ENCODE measurements around the gene SORCS3. TPM values are rescaled to one million over a fixed set of nuclear protein-coding genes. Genes with fewer than 3 reads are reported as not detected.

The SORCS3 gene
- total RNA-seq, 2 donors from 2014 or later: not detected

DNA sequence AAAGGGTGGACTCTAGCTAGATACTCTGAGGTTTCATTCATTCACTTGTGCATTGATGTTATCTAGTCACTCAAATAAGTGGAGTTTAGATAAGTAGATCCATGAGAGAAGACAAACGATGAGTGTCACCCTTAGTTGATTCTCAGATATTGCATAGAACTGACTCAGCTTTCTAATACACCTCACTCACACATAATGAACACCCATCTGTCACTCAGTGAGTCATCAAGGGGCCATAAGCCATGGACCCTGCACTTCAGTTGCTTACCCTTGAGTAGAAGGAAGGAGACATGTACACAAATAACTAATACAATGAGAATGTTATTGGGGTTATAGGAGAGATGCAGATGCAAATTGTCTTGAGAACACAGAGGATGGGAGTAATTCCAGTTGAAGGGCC, 163.8 kb downstream of the SORCS3 start:
- DNase-seq (no peak), ATAC-seq (no peak)
- intact Hi-C loops (cut with DNase I): no loop called here

DNA sequence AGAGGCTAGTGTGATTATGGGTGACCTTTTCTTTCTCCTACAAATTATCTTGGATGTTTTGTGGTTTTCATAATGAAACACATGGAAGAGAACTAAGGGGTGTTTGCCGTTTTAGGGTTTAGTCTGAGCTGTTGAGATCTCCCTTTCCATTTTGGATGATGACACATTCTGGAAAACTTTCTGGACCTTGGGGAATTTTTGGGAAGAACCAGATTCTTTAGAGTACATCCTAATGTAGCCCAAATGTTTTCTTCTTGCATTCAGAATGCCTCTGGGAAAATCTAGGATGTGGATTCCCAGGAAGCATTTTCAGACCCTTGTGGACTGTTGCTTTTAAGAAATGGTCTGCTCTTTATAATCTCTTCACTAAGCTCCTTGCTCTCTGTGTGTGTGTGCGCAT, 165.7 kb downstream of the SORCS3 start:
- ATAC-seq: no peak
- intact Hi-C loops (cut with DNase I): no loop called here
- no peak for DNase-seq

DNA sequence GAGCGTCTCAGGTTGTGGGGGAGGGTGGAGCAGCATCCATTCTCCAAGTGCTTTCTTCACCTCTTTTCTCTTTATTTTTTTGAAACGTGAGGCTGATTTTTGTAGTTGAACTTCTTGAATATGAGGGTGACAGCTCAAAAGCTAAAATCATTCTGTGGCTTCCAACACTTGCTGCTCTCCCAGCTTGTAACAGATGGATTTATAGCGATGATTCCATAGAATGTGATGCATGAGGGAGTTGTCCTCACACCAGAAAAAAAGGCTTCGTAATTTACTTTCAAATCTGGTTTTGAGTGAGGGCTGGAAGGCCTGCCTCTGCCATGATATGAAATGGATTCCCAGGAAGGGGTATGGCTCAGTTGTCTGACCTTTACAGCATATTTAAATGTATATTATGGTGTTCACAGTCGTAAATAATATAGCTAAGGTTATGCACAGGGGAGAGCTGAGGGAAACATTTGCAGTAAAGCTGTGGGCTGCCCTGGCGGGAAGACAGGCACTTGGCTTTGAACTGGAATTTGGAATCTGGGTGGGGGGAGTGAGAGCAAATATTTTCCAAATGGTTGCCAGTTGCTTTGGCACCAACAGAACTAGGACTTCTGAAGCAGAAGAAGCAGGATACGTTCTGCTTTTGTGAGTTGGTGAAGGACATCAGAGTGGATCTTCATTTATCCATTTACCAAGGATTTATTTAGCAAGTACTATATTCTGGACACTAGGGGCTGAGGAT, 166.7 kb downstream of the SORCS3 start:
- DNase-seq (no peak), ATAC-seq (no peak)
- intact Hi-C loops (cut with DNase I): no loop called here

DNA sequence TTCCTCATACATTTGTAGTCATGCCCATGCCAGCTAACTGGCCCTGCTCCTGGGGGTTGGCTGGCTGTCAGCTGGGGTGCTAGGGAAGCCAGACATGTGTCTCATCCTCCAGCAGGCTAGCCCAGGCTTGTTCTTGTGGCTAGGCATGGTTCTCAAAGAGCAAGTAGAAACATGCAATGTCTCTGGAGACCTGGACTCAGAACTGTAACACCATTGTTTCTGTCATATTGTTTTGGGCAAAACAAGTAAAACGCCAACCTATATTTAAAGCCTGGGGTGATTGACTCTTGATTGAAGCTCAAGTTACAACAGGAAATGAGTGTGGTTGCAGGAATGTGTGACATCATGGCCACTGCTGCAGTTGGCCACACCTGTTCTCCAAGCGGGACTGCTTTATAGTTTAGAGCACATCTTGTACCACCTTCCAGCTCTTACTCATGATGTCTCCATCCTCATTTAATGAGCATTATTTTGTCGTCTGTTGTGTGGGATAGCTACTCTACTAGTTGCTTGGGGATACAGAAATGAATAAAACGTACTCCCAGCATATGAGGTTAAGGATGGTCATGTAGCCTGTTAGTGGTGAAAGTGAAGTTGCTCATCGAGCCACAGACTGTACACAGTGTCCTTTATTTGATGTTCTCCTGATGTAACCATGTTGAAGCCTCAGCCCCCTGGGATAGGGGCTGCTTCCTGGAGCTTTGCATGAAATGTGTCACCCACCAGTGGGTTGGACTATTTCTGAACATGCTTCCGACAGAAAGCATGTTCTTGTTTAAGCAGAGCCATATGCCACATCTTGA, 168.4 kb downstream of the SORCS3 start:
- no peak for ATAC-seq
- intact Hi-C loops (cut with DNase I): no loop called here

DNA sequence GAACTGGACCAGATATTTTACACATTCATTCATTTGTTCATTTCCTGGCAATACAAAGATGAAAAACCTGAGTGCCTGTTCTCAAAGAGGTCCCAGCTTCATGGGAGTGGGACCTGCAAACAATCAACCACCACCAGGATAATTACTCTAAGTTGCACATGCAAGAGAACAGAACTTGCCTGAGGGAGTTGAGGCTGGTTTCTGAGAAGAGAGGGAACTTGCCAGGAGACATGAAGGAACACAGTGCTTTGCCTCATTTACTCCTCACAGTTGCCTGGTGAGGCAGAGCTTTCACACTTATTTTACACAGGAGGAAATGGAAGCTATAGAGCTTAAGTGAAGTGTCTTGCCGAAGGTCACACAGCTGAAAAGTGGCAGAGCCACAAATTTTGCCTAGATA, 170.1 kb downstream of the SORCS3 start:
- DNase-seq (no peak), ATAC-seq (no peak)
- intact Hi-C loops (cut with DNase I): no loop called here

More for the DNA sequence above, 168.4 kb downstream of the SORCS3 start:
- DNase-seq: no peak

DNA sequence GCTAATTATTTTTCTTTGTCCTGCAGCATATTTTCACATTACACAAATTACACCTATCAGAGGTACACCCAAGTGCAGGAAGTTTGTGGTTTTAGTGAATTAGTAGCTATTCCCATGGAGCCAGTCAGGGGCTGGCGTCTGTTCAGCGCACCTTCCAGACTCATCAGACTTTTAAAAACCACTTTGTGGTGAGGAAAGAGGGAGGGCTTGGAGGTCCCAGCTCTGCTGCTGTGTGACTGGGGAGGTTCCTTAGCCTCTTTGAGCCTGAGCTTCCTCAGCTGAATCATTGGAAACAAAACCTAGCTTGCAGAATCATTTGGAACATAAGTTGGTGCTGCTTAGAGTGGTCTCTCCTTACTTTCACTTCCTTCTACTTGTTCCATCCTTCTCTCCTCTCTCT, 175.4 kb downstream of the SORCS3 start:
- no peak for DNase-seq
- intact Hi-C loops (cut with DNase I): no loop called here
- no peak for ATAC-seq

DNA sequence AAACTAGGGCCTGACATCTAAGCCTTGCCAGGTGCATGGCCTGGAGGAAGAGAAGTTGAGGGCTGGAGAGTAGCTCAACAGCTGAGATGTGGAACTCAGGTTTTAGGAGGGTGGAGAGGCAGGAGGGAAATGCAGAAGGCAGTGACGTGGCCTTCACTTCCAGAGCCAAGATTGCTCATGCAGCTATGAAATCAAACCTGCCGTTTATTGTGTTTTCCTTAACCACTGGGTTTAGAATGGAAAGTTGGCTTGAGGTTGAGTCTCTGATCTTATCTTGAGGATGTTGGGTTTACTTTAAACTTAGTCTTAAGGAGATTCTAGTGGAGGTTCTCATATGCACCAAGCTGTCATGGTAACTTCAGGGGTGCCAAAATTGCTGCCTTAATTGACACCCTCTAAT, 178.6 kb downstream of the SORCS3 start:
- ATAC-seq (no peak), DNase-seq (no peak)
- intact Hi-C loops (cut with DNase I): no loop called here

DNA sequence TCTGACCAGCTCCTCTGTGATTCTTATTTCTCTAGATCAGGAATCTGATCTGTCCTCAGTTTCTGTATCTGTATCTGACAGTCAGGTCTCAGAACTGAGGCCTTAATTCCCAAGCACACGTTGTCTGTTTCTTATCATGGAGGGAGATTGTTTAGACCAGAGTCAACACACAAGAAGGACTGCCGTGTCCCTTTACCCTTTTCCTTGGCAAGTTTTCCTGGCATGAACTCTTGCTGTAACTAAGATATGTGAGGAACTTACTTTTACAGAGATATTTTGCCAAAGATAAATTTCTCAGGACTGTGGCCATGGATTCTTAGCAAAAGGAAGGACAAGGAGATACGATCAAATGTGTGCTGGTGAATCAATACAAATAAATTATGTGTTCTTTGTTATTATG, 181.0 kb downstream of the SORCS3 start:
- intact Hi-C loops (cut with DNase I): no loop called here
- ATAC-seq (no peak), DNase-seq (no peak)

DNA sequence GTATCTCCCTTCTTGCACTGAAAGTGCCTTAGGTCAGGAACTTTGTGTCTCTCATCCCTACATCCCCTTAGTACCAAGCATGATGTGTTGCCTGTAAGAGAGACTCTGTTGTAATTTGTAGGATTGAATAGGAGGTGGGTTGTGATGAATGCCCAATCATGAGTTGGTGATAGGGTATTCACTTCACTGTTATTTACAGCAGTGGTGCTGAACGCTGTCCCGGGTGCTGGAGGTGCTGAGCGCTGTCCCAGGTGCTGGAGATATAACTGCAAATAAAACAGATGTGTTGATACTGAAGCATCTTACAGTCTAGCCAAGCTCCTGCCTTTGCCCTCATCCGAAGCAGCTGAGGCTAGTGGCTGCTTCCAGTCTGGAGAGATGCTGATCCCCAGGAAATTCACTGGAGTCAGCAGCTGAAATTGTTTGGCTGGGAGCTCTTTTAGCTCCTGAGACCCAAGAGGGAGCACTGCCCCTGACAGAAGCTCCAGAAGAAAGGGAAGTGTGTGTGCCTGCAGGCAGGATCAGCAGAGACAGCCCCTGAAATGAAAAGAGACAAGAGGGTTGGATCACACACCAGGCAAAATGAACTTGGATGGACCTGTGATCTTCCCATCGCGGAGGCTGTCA, 183.4 kb downstream of the SORCS3 start:
- no peak for DNase-seq
- intact Hi-C loops (cut with DNase I): no loop called here
- peak in 1 of 2 donors; percentile 50 for ATAC-seq

DNA sequence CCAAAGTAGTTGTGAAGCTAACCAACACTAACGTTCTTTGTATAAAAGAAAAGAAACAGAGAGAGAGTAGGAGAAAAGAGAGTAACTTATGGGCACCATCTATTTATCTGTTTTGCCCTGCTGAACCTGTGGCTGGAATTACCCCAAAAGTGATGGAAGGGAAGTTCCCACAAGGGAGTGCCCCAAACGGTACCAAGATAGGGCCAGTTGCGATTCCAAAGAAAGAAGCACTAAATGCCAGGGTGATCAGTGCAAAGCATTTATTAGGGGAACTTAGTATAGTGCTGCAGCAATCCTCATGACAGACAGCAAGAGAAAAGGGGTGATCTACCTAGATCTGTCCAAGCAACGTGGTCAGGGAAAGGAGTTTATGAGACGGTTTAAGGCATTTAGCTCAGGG, 190.2 kb downstream of the SORCS3 start:
- DNase-seq (no peak), ATAC-seq (no peak)
- intact Hi-C loops (cut with DNase I): no loop called here

DNA sequence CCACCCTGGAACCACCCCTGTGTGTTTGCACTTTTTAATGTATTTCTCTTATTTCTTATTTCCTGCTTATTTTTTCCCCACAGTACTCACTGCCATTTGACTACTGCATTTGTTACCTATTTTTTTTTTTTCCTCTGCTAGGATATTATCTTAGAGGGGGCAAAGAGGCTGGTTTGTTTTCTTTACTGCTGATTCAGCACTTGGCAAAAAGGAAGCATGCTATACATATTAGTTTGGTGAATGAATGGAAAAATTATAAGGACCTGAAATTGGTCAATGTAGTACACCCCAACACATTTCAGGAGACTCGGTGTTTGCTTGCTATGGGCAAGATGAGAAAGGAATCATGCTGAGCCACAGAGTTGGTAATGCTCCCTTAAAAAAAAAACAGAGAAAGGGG, 193.5 kb downstream of the SORCS3 start:
- no peak for DNase-seq
- no peak for ATAC-seq
- intact Hi-C loops (cut with DNase I): no loop called here

DNA sequence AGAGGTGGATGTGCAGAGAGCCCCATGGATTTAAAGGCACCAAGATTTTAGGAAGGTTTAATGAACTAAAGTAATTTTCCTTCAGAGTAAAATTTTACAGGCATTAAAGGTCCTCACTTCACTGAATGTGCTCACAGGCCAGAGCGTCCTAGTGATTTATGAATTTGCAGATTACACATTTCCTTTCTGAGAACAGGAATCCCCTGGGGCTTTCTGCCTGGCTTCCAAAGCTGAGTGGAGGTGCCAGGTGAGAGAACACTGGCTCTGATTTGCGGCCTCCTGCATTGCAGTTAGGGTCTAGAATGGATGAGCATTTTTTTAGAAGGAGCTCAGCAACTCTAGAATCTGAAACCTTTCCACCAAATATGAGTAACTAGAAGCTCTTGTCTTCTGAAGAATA, 194.3 kb downstream of the SORCS3 start:
- ATAC-seq: no peak
- no peak for DNase-seq
- intact Hi-C loops (cut with DNase I): no loop called here

DNA sequence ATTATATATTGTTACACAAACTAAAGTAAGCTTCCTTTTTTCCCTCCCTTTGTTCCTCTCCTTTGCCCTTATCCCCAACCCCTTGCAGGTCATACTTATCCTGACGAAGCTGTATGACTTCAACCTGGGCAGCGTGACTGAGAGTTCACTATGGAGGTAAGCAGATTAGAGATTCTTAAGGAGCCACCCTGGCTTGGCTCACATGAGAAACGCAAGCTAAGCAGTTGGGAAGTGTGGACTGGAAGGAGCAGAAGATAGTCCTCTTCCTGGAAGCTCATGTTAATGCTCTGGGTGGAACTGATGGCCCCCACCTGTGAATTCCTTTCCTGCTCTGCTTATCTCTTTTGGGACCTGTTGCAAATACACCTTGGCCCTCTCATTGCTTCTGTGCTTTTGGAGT, 201.6 kb downstream of the SORCS3 start:
- ATAC-seq (no peak), DNase-seq (no peak)
- intact Hi-C loops (cut with DNase I): no loop called here

DNA sequence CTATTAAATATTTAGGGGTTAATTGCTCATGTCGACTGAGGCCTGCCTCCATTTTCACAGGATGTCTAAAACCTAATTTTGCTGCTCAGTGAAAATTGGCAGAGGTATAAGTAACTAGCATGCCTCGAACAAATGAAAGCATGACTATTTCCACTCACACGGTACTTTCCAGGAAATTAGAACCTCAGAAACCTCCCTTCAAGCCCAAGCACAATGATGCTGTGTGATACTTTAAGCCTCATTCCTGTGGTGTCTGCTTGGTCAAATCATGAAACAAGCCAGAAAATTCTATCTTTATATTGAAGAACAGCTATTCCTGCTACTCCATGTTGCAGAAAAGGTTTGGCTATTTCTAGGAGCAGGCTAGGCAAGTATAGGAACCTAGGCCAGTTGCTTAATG, 203.0 kb downstream of the SORCS3 start:
- DNase-seq (no peak), ATAC-seq (no peak)
- intact Hi-C loops (cut with DNase I): no loop called here

DNA sequence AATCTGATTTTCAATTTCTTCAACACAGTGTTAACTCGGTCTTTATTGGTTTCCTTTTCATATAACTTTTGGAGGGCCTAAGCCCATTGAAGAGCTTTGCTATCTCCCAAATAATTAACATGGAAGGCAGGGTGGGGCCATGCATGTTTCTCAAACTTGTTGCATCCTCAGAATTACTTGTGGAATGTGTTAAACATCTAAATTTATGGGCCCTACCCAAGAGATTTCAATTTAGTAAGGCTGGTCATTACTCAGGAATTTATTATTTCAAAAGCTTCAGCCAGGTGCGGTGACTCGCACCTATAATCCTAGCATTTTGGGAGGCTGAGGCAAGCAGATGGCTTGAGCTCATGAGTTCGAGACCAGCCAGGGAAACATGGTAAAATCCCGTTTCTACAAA, 208.9 kb downstream of the SORCS3 start:
- intact Hi-C loops (cut with DNase I): no loop called here
- no peak for ATAC-seq
- no peak for DNase-seq

DNA sequence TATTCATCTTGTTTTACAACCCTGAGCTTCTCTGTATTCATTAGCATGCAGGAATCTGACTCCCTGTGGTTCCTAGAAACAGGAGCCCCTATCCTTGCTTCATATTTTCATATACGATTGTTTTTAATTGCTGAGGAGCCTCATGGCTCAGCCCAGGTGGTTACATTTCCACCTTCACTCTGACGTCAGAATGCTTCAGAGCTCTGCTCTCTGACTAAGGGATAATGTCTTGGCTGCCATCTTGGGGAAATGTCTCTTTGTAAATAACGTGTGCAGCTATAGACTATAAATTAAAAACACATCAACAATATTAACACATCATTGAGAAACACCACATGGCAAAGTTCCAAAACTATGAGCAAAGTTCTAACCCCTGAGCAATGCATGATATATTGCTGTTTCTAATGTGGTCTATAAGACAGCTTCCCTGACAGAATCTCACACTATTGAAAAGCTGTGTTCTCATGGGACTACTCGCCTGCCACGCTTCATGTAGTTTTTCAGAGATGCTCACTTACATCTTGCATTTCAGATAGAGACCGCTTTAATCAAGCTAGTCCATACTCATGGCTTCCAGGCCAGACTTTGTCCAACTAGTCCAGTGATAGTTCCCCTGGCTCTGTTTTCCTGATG, 227.0 kb downstream of the SORCS3 start:
- ATAC-seq (no peak), DNase-seq (no peak)
- intact Hi-C loops (cut with DNase I): no loop called here

DNA sequence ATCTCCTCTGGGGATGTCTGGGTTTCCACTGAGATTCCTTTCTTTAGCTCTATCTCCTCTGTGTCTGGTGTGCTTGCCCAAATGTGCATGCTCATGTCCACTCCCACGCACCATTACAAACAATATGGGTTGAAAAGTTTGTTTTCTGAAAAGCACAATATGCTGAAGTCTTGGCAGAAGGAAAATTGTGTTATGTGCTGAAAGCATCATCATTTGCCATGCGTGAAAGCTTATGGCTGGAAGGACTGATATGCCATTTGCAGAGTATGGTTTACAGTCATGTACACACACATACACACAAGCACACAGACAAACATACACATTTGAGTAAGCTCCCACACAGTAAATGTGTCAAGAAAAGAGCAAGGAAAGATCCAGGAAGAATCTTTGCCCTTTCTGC, 231.6 kb downstream of the SORCS3 start:
- intact Hi-C loops (cut with DNase I): no loop called here
- DNase-seq (no peak), ATAC-seq (no peak)

DNA sequence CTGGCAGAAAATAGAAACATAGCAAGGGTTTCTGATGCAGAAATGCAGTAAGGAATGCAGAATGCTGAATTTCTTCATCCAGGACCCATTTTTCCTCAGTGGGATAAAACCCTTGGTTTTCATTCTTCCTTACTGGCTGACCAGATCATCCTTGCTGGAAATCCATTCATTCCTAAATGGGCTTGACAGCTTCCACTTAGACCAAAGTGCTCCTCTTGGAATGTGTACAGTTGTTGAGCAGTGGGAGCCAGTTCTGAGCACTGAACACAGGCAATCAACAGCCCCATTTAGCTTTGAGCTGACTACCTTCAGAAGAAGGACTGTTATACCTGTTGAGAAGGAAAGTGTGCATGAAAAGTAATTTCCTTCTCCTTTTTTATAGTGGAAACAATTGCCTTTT, 232.1 kb downstream of the SORCS3 start:
- DNase-seq (no peak), ATAC-seq (no peak)
- intact Hi-C loops (cut with DNase I): no loop called here

DNA sequence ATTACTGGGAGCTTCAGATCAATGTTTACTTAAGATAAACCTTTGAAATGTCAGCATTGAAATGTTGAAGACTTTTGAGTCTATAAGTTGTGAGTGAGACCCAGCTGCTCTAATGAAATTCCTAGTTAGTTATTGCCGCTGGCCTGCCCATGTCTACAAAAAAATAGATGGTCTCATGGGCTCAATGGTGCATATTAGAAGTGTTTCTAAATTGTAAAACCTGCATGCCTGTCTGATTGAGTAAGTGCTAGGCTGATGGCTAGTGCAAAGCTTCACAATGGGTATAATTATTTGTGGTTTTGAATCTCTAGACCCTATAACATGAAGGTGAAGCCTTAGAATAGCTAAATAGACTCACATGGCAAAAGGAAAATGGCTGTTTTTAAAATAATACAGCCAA, 234.5 kb downstream of the SORCS3 start:
- no peak for DNase-seq
- no peak for ATAC-seq
- intact Hi-C loops (cut with DNase I): no loop called here

All from left cardiac atrium (tissue), 4 donors.